Measurements from ENCODE around the gene PCSK2. TPM values are rescaled to one million over a fixed set of nuclear protein-coding genes. Genes with fewer than 3 reads are reported as not detected.

The PCSK2 gene
- total and polyA plus RNA-seq, 2 of the 8 experiments (the other 6 are each of a cell fraction or from before 2014, with no cell fraction given) = 1.9 to 4.2 TPM

DNA sequence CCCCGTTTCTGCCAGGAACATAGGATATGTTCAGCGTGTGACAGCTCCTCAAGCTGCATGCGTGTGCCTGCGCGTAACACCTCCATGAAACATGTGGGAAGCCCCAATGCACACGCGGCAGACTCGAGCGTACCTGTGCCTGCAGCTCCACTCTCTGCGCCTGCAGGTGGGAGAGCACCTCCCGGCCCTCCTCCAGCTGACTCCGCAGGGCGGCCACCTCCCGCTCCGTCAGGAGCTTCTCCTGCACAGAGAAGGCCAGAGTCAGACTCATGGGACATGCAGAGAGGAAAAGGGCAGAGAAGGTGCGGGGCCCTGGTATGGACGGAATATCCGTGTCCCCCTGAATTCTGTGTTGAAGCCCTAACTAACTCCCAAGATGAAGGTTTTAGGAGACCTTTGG is 281.9 kb downstream of the PCSK2 start:
- WGBS, 2 experiments (ENCODE audit: extremely low coverage in 1 of 2, insufficient coverage in 1 of 2, insufficient read length in 1 of 2, insufficient replicate concordance in 2 of 2, low coverage in 1 of 2, low lambda C conversion rate in 2 of 2, missing lambda C conversion rate in 1 of 2) = 94% methylated on average over 18 of the region's 18 CpGs; no CpG with 5 or more reads in 1 of the 2 experiments

More for the DNA sequence above, 281.9 kb downstream of the PCSK2 start:
- Histone ChIP-seq H4K20me1 (replicated peaks in 1 of 2; ENCODE audit: control insufficient read depth in 1 of 2, insufficient read depth in 2 of 2, low read length in 2 of 2) (no peaks in the 10 kb centered on the region), H3K4ac (replicated peaks; ENCODE audit: insufficient read length, low read depth, low read length) (no peak overlapping the region), H2BK15ac (ENCODE audit: low read length) (no peak overlapping the region), H3K4me3 (ENCODE audit: extremely low read depth in 1 of 4, insufficient read depth in 2 of 4, low read depth in 3 of 4, low read length in 4 of 4) (no peak overlapping the region), H3K4me2 (ENCODE audit: insufficient read depth in 1 of 2, low read depth in 2 of 2, low read length in 2 of 2) (no peak overlapping the region), H2BK120ac (replicated peaks; ENCODE audit: low read depth, low read length) (no peak overlapping the region), H2AFZ (ENCODE audit: low read length) (no peak overlapping the region), H3K36me3 (ENCODE audit: control insufficient read depth in 2 of 4, insufficient read depth in 4 of 4, low read length in 3 of 4) (no peaks in the 10 kb centered on the region), H2BK5ac (ENCODE audit: low read depth, low read length) (no peak overlapping the region; the same call in 1 of the 2 replicates), H2AK5ac (ENCODE audit: low read depth, low read length) (no peak overlapping the region), H3K56ac (replicated peaks; ENCODE audit: insufficient read length, low read depth, low read length) (no peak overlapping the region), H3K79me1 (ENCODE audit: low read depth, low read length) (no peaks in the 10 kb centered on the region), H3K27me3 (replicated peaks in 1 of 4; ENCODE audit: control insufficient read depth in 3 of 4, extremely low read depth in 1 of 4, insufficient read depth in 3 of 4, low read length in 3 of 4) (peaks cover 0 to 9% (median 1%) of the 10 kb centered on the region in 4 experiments; a peak in 3 of 7 replicates), H3K23ac (ENCODE audit: insufficient read length) (no peak overlapping the region), H3K14ac (ENCODE audit: insufficient read length) (no peak overlapping the region), H4K5ac (ENCODE audit: insufficient read length, low read depth, low read length) (no peak overlapping the region), H3K18ac (ENCODE audit: extremely low read depth, low read length) (no peak overlapping the region), H4K91ac (replicated peaks; ENCODE audit: insufficient read length, low read length) (no peak overlapping the region), H3K27ac (ENCODE audit: low read depth, low read length) (no peak overlapping the region), H2BK12ac (ENCODE audit: low read depth, low read length) (no peak overlapping the region), H4K8ac (ENCODE audit: extremely low read depth, insufficient read depth, low read length) (no peak overlapping the region; the same call in 1 of the 2 replicates), H3K23me2 (ENCODE audit: low read depth, low read length) (no peaks in the 10 kb centered on the region; the same call in 1 of the 2 replicates), H3K4me1 (replicated peaks in 1 of 4; ENCODE audit: control insufficient read depth in 3 of 4, insufficient read depth in 4 of 4, low read length in 3 of 4) (peaks cover 0 to 10% (median 3%) of the 10 kb centered on the region in 4 experiments; a peak in 4 of 7 replicates), H3K9me3 (ENCODE audit: insufficient read depth in 2 of 2, low read depth in 1 of 2, low read length in 1 of 2) (no peaks in the 10 kb centered on the region), H3K79me2 (ENCODE audit: control insufficient read depth in 1 of 2, insufficient read depth in 2 of 2, low read length in 2 of 2) (no peaks in the 10 kb centered on the region), H2BK20ac (ENCODE audit: low read length) (no peak overlapping the region), H3K9ac (replicated peaks in 1 of 4; ENCODE audit: extremely low read depth in 1 of 4, low read depth in 3 of 4, low read length in 3 of 4) (no peak overlapping the region)
- CTCF ChIA-PET (ENCODE audit: partially characterized antibody) = interaction anchor here (0.6 to 2.5 kb wide), 7 partner anchors 10 to 687 kb away, joined by 3 to 14 read pairs (median 3); no protein-coding TSS in a partner anchor
- DNase-seq (ENCODE audit: low read depth in 1 of 2, low spot score in 2 of 2) (no peak), FAIRE-seq (no peak)
- TF ChIP-seq RBBP5 (IDR thresholded peaks at IDR 0.05; ENCODE audit: borderline replicate concordance, low read depth, low read length) (no peak), ATF2 (IDR thresholded peaks at IDR 0.05; ENCODE audit: low read length) (no peak), SIN3A (conservative IDR thresholded peaks at IDR 0.05 in 1 of 2, IDR thresholded peaks at IDR 0.05 in 1 of 2; ENCODE audit: low read depth in 1 of 2, low read length in 2 of 2) (no peak), POLR2A (IDR thresholded peaks at IDR 0.05; ENCODE audit: control extremely low read depth in 1 of 2, low read depth in 2 of 2, low read length in 2 of 2) (no peak), TAF7 (optimal IDR thresholded peaks at IDR 0.05; ENCODE audit: borderline replicate concordance, low read depth, low read length) (no peak), TCF12 (IDR thresholded peaks at IDR 0.05; ENCODE audit: low read depth, low read length) (no peak)
- TF ChIP-seq, protein P1, sequence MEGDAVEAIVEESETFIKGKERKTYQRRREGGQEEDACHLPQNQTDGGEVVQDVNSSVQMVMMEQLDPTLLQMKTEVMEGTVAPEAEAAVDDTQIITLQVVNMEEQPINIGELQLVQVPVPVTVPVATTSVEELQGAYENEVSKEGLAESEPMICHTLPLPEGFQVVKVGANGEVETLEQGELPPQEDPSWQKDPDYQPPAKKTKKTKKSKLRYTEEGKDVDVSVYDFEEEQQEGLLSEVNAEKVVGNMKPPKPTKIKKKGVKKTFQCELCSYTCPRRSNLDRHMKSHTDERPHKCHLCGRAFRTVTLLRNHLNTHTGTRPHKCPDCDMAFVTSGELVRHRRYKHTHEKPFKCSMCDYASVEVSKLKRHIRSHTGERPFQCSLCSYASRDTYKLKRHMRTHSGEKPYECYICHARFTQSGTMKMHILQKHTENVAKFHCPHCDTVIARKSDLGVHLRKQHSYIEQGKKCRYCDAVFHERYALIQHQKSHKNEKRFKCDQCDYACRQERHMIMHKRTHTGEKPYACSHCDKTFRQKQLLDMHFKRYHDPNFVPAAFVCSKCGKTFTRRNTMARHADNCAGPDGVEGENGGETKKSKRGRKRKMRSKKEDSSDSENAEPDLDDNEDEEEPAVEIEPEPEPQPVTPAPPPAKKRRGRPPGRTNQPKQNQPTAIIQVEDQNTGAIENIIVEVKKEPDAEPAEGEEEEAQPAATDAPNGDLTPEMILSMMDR (IDR thresholded peaks at IDR 0.05; ENCODE audit: control extremely low read depth in 1 of 3, insufficient read depth in 1 of 3, low read depth in 1 of 3, low read length in 3 of 3) = no peak
- POLR2A ChIA-PET (ENCODE audit: partially characterized antibody) = interaction anchor here (0.7 to 1.4 kb wide), 3 partner anchors 10 to 109 kb away, joined by 3 to 4 read pairs (median 3); partner anchors contain the start of gene DSTN

Data from H1 (cell line).